Measurements from ENCODE around the gene PRR36. TPM values are rescaled to one million over a fixed set of nuclear protein-coding genes. Genes with fewer than 3 reads are reported as not detected.
"Not testable (repeated sequence)": the region's sequence is repeated elsewhere in the genome, so short reads cannot be mapped to it uniquely, and the experiment has no call there.

The PRR36 gene
- total RNA-seq, 4 donors from 2014 or later: 0.13 to 0.45 (median 0.20) TPM

GRCh38 chr19:7921302-7921966 is 47.2 kb upstream of the PRR36 start:
- TF ChIP-seq POLR2A (IDR thresholded peaks at IDR 0.05) (no peak), CTCF (IDR thresholded peaks at IDR 0.05) (no peak)

GRCh38 chr19:7920519-7921301 is 46.5 kb upstream of the PRR36 start:
- peak; percentile 99 for DNase-seq
- intact Hi-C loops (cut with DNase I): no loop called here
- Histone ChIP-seq H3K4me3 (replicated peaks in 1 of 3) (peak overlapping the region; percentile 35 to 98 (median 67)), H3K27ac (peak overlapping the region; percentile 78 to 92 (median 88)), H3K9me3 (no peaks in the 10 kb centered on the region), H3K4me1 (peaks cover 9 to 55% of the 10 kb centered on the region in 2 donors), H3K27me3 (peaks cover 4% of the 10 kb centered on the region), H3K36me3 (peaks cover 11% of the 10 kb centered on the region in 2 donors)
- 4% methylated on average over 30 to 34 of the region's 62 CpGs for WGBS, 2 donors
- TF ChIP-seq POLR2A (IDR thresholded peaks at IDR 0.05): peak in 1 of 2 donors; percentile 42
- no peak for TF ChIP-seq CTCF (IDR thresholded peaks at IDR 0.05)

More at GRCh38 chr19:7921302-7921966, 47.2 kb upstream of the PRR36 start:
- Histone ChIP-seq H3K27ac (peak overlapping the region in 2 of 3 donors; percentile 41 to 66), H3K9me3 (no peaks in the 10 kb centered on the region), H3K4me1 (peaks cover 13 to 52% of the 10 kb centered on the region in 2 donors), H3K4me3 (replicated peaks in 1 of 3) (peak overlapping the region; percentile 6 to 35 (median 33)), H3K36me3 (peaks cover 11% of the 10 kb centered on the region in 2 donors), H3K27me3 (peaks cover 4% of the 10 kb centered on the region)
- no peak for DNase-seq
- 59 to 74% methylated on average over 17 of the region's 17 CpGs for WGBS, 2 donors
- intact Hi-C loops (cut with DNase I): no loop called here

- 15% methylated on average over 32 to 40 of the region's 62 CpGs for WGBS, 2 donors
- DNase-seq: peak; percentile 97 to 98
- Histone ChIP-seq H3K27me3 (peaks cover 4% of the 10 kb centered on the region), H3K4me3 (replicated peaks in 1 of 3) (peak within 1 kb of the TSS; percentile 35 to 98 (median 67)), H3K27ac (peak within 1 kb of the TSS; percentile 78 to 92 (median 88)), H3K36me3 (peaks cover 11% of the 10 kb centered on the region in 2 donors), H3K9me3 (no peaks in the 10 kb centered on the region), H3K4me1 (peaks cover 9 to 49% of the 10 kb centered on the region in 2 donors)
- peak in 1 of 2 donors; percentile 63 for TF ChIP-seq POLR2A (IDR thresholded peaks at IDR 0.05)
- TF ChIP-seq CTCF (IDR thresholded peaks at IDR 0.05): peak in 1 of 6 experiments; percentile 16
- intact Hi-C loops (cut with DNase I): loop anchor here (2.0 kb wide), 1 partner anchor 15 kb away; no protein-coding TSS in a partner anchor
Observed at GRCh38 chr19:7919610-7920518, 45.7 kb upstream of the PRR36 start, which contains the start of gene SNAPC2. TSS of gene SNAPC2 (plus strand) at chr19:7920338. CDS start at chr19:7920367, 29 bp downstream.

- Histone ChIP-seq H3K4me1 (peaks cover 9 to 45% of the 10 kb centered on the region in 2 donors), H3K27ac (no peak overlapping the region), H3K27me3 (peaks cover 4% of the 10 kb centered on the region), H3K4me3 (replicated peaks in 1 of 3) (no peak overlapping the region), H3K36me3 (peaks cover 11% of the 10 kb centered on the region in 2 donors), H3K9me3 (no peaks in the 10 kb centered on the region)
- no peak for DNase-seq
- 48 to 62% methylated on average over 27 to 33 of the region's 42 CpGs for WGBS, 2 donors
- no peak for TF ChIP-seq CTCF (IDR thresholded peaks at IDR 0.05)
- TF ChIP-seq POLR2A (IDR thresholded peaks at IDR 0.05): no peak
- intact Hi-C loops (cut with DNase I): loop anchor here (2.0 kb wide), 1 partner anchor 14 kb away; no protein-coding TSS in a partner anchor
Observed at GRCh38 chr19:7918615-7919421, 44.6 kb upstream of the PRR36 start.

- DNase-seq; H3K4me3 ChIP-seq (replicated peaks in 1 of 3); H3K9me3 ChIP-seq; H3K27me3 ChIP-seq; H3K27ac ChIP-seq: not testable (repeated sequence)
- 27 to 34% methylated on average over 23 to 29 of the region's 29 CpGs for WGBS, 2 donors
- H3K4me1 ChIP-seq: peaks cover 9 to 45% of the 10 kb centered on the region in 2 donors
- intact Hi-C loops (cut with DNase I): loop anchor here (2.0 kb wide), 1 partner anchor 13 kb away; no protein-coding TSS in a partner anchor
- H3K36me3 ChIP-seq: peaks cover 11% of the 10 kb centered on the region in 2 donors
Observed at GRCh38 chr19:7918062-7918614, 43.9 kb upstream of the PRR36 start.

Measured in thyroid gland (tissue), 4 donors.